Measurements from ENCODE around the gene EHD1. TPM values are rescaled to one million over a fixed set of nuclear protein-coding genes. Genes with fewer than 3 reads are reported as not detected.

Gene EHD1
- total RNA-seq, 4 donors from 2014 or later: 67.9 to 202 (median 116) TPM

DNA sequence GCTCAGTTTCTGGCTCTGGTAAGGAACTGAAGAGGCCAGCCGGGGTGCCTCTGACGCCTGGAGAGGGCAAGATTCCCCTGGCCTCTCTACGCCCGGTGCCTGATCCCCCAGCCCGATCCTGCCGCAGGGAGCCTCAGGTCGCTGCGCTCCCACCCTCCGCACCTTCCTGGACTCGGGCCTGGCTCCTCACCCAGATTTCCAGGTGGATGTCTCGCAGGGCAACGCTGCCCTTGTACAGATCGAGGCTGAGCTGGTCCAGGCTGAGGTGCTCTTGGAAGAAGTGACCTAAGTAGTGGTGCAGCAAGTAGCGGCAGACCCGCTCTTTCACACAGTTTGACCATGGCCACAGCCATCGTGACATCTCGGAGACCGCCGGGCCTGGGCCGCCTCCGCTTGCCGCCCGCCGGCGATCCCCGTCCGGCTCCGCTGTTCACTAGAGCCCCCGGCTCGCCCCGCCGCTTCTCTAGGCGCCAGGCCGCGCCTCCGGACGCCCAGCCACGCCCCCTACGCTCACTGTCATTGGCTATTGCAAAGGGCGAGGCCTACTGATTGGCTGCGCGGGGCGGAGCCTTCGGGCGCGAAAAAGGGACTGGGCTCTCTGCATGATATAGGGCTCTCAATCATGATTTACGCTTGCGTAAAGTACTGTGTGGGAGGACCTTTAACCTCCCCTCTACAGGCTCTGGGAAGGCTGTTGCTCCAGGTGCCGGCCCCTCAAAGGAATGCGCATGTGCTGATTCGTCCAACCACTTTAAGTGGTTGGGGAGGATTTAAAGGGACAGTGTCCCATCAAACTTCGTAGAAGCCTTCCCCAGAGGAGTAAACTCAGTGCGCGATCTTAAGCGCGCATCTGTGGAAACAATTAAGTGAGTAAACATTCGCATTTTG, 38.6 kb upstream of the EHD1 start, which contains the start of gene ATG2A:
Gene ATG2A (minus strand): TSS at position 435 of the 888 bp plus-strand sequence. CDS start 74 bp downstream, at position 361.
- in situ Hi-C loops (cut with MboI; ENCODE audit: low pct_ligation_motif_present in 1 of 4, low pct_unique_long_range_greater_than_20kb in 1 of 4, low sequenced_read_pairs in 3 of 4): no loop called here
- Histone ChIP-seq H3K4me3 (peak within 1 kb of the TSS; percentile 79 to 92 (median 86)), H3K36me3 (peaks cover 0 to 13% (median 4%) of the 10 kb centered on the region in 4 donors), H3K9me3 (no peaks in the 10 kb centered on the region), H3K27ac (peak within 1 kb of the TSS; percentile 86 to 93 (median 88)), H3K4me1 (peaks cover 14 to 27% (median 24%) of the 10 kb centered on the region in 4 donors), H3K27me3 (no peaks in the 10 kb centered on the region)
- WGBS, 2 donors (ENCODE audit: low coverage in 1 of 2): 0% methylated on average over 44 of the region's 57 CpGs; no CpG with 5 or more reads in 1 of the 2 donors
- TF ChIP-seq EP300 (IDR thresholded peaks at IDR 0.05; ENCODE audit: low read depth) (no peak), POLR2A (IDR thresholded peaks at IDR 0.05) (peak; percentile 97), POLR2AphosphoS5 (IDR thresholded peaks at IDR 0.05) (peak; percentile 95)
- TF ChIP-seq, protein P1, sequence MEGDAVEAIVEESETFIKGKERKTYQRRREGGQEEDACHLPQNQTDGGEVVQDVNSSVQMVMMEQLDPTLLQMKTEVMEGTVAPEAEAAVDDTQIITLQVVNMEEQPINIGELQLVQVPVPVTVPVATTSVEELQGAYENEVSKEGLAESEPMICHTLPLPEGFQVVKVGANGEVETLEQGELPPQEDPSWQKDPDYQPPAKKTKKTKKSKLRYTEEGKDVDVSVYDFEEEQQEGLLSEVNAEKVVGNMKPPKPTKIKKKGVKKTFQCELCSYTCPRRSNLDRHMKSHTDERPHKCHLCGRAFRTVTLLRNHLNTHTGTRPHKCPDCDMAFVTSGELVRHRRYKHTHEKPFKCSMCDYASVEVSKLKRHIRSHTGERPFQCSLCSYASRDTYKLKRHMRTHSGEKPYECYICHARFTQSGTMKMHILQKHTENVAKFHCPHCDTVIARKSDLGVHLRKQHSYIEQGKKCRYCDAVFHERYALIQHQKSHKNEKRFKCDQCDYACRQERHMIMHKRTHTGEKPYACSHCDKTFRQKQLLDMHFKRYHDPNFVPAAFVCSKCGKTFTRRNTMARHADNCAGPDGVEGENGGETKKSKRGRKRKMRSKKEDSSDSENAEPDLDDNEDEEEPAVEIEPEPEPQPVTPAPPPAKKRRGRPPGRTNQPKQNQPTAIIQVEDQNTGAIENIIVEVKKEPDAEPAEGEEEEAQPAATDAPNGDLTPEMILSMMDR (IDR thresholded peaks at IDR 0.05): no peak
- intact Hi-C loops (cut with DNase I; ENCODE audit: low total_unique reads): no loop called here
- peak; percentile 99 for DNase-seq

DNA sequence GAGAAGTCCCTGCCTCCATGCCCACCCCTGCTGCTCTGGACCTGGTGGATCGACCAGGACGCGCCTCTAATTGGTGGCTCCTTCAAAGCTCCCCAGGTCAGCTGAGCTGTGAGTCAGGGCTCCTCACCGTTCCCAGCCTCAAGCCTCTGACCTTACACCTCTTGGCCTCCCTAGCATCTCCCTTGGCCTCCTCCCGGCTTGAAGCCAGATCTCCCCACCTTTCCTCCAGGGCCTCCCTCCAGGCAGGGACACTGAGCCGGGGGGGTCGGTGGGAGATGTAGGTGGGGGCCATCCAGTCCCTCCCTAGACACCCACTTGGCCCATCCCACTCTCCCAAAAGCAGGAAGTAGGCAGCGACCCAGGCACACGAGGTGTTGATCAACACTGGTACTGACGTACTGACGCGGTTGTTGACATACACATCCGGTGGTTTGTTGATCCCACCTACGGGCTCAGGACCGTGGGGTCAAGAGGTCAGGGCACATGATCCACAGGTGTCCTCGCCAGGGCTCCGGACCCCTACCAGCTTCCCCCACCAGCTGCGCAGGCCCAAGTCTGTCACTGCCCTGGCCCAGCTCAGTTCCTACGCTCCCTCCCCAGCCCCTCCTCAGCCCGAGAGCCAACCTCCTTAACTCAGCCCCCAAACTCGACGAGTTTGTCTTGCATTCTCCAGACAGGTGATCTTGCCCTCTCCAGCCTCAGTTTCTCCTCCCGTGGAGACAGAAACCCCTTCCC, 37.8 kb upstream of the EHD1 start:
- Histone ChIP-seq H3K36me3 (peaks cover 0 to 21% (median 8%) of the 10 kb centered on the region in 4 donors), H3K9me3 (no peaks in the 10 kb centered on the region), H3K4me3 (peak overlapping the region; percentile 79 to 92 (median 86)), H3K27me3 (no peaks in the 10 kb centered on the region), H3K27ac (peak overlapping the region; percentile 86 to 93 (median 88)), H3K4me1 (peaks cover 14 to 27% (median 24%) of the 10 kb centered on the region in 4 donors)
- WGBS, 2 donors (ENCODE audit: low coverage in 1 of 2): 9% methylated on average over 23 of the region's 23 CpGs; no CpG with 5 or more reads in 1 of the 2 donors
- in situ Hi-C loops (cut with MboI; ENCODE audit: low pct_ligation_motif_present in 1 of 4, low pct_unique_long_range_greater_than_20kb in 1 of 4, low sequenced_read_pairs in 3 of 4): no loop called here
- intact Hi-C loops (cut with DNase I; ENCODE audit: low total_unique reads): no loop called here
- peak; percentile 56 for DNase-seq
- TF ChIP-seq POLR2A (IDR thresholded peaks at IDR 0.05) (no peak), POLR2AphosphoS5 (IDR thresholded peaks at IDR 0.05) (peak in 1 of 3 donors; percentile 8), EP300 (IDR thresholded peaks at IDR 0.05; ENCODE audit: low read depth) (no peak)
- TF ChIP-seq, protein P1 (IDR thresholded peaks at IDR 0.05): no peak

DNA sequence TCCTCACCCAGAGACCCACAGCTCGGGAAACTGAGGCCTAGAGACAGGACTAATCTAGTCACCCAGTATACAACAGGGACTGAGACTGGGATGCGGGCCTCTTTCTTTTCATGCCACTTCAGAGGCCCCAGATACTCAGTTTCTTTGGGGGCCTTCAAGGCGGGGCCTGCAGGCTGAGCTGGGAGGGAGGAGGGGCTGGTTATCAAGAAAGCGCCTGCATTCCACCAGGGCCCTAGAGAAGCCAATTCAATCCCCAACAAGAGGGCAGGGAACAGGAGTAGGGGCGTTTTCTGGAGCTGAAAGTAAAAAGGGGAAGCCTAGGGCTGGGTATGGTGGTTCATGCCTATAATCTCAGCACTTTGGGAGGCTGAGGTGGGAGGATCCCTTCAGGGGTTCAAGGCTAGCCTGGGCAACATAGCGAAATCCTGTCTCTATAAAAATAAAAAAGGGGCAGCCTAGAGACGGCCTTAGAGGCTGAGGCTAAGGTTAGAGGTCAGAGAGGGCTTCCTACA, 37.0 kb upstream of the EHD1 start:
- WGBS, 2 donors (ENCODE audit: low coverage in 1 of 2): 80% methylated on average over 2 to 7 of the region's 7 CpGs
- Histone ChIP-seq H3K27ac (peak overlapping the region in 2 of 4 donors; percentile 88 to 93), H3K4me1 (peaks cover 14 to 27% (median 24%) of the 10 kb centered on the region in 4 donors), H3K27me3 (no peaks in the 10 kb centered on the region), H3K4me3 (peak overlapping the region in 1 of 4 donors; percentile 92), H3K36me3 (peaks cover 0 to 26% (median 12%) of the 10 kb centered on the region in 4 donors), H3K9me3 (no peaks in the 10 kb centered on the region)
- intact Hi-C loops (cut with DNase I; ENCODE audit: low total_unique reads) (no loop called here), in situ Hi-C loops (cut with MboI; ENCODE audit: low pct_ligation_motif_present in 1 of 4, low pct_unique_long_range_greater_than_20kb in 1 of 4, low sequenced_read_pairs in 3 of 4) (no loop called here)
- DNase-seq: no peak
- TF ChIP-seq POLR2A (IDR thresholded peaks at IDR 0.05) (no peak), EP300 (IDR thresholded peaks at IDR 0.05; ENCODE audit: low read depth) (no peak), POLR2AphosphoS5 (IDR thresholded peaks at IDR 0.05) (no peak)

DNA sequence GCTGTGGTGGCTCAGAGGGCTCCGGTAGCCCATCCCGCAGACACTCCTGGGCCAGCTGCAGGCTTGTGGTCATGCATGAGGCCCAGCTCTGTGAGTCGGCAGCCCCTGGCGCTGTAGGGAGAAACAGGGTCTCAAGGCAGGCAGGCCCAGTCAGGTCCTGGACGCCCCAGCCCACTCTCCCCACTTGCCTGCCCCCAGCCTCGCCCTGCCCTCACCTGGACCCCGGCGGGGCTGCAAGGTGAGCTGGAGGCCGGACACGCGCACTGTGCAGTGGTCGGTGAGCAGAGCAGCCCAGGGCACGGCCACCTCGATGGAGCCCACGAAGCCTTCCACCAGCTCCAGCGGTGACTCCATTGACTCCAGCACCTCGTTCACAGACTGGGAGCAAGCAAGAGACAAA, 35.7 kb upstream of the EHD1 start:
- H3K27me3 ChIP-seq: no peaks in the 10 kb centered on the region
- in situ Hi-C loops (cut with MboI; ENCODE audit: low pct_ligation_motif_present in 1 of 4, low pct_unique_long_range_greater_than_20kb in 1 of 4, low sequenced_read_pairs in 3 of 4): no loop called here
- H3K36me3 ChIP-seq: peaks cover 0 to 37% (median 13%) of the 10 kb centered on the region in 4 donors
- TF ChIP-seq POLR2A (IDR thresholded peaks at IDR 0.05) (no peak), POLR2AphosphoS5 (IDR thresholded peaks at IDR 0.05) (no peak), EP300 (IDR thresholded peaks at IDR 0.05; ENCODE audit: low read depth) (no peak)
- TF ChIP-seq, protein P1 (IDR thresholded peaks at IDR 0.05): no peak
- no peak overlapping the region for H3K27ac ChIP-seq
- H3K4me3 ChIP-seq: no peak overlapping the region
- intact Hi-C loops (cut with DNase I; ENCODE audit: low total_unique reads): no loop called here
- WGBS, 2 donors (ENCODE audit: low coverage in 1 of 2): 97% methylated on average over 10 of the region's 17 CpGs; no CpG with 5 or more reads in 1 of the 2 donors
- H3K9me3 ChIP-seq: no peaks in the 10 kb centered on the region
- no peak for DNase-seq
- H3K4me1 ChIP-seq: peaks cover 14 to 27% (median 24%) of the 10 kb centered on the region in 4 donors
